ENCODE measurements around the gene COL6A1. TPM values are rescaled to one million over a fixed set of nuclear protein-coding genes. Genes with fewer than 3 reads are reported as not detected.

The COL6A1 gene
- total RNA-seq, 1 donor from 2014 or later: 12.6 TPM

GRCh38 chr21:45934554-45934953, 47.0 kb upstream of the COL6A1 start:
- no peak overlapping the region for H3K4me2 ChIP-seq
- Mint-ChIP-seq H3K9me3 (no peaks in the 10 kb centered on the region), H3K27me3 (ENCODE audit: insufficient read depth, low read depth) (peaks cover 8% of the 10 kb centered on the region), H3K27ac (no peak overlapping the region), H3K4me3 (no peak overlapping the region), H3K4me1 (peaks cover 4% of the 10 kb centered on the region), H3K36me3 (no peaks in the 10 kb centered on the region)
- no peak overlapping the region for H3K27ac ChIP-seq
- H3K9ac ChIP-seq: no peak overlapping the region
- no peaks in the 10 kb centered on the region for H4K20me1 ChIP-seq (ENCODE audit: low read depth)
- no peak overlapping the region for H3K4me3 ChIP-seq
- H3F3A ChIP-seq (ENCODE audit: low read depth): no peaks in the 10 kb centered on the region
- no peaks in the 10 kb centered on the region for H3K9me3 ChIP-seq (ENCODE audit: low read depth)
- H3K4me1 ChIP-seq: no peaks in the 10 kb centered on the region
- no peaks in the 10 kb centered on the region for H3K79me2 ChIP-seq (ENCODE audit: low read depth)
- no peak overlapping the region for H2AFZ ChIP-seq (replicated peaks)
- no peaks in the 10 kb centered on the region for H3K36me3 ChIP-seq
- no peaks in the 10 kb centered on the region for H3K27me3 ChIP-seq
- TF ChIP-seq EZH2phosphoT487 (IDR thresholded peaks at IDR 0.05): no peak
- TF ChIP-seq CTCF (IDR thresholded peaks at IDR 0.05): no peak
- no peak for TF ChIP-seq EZH2 (IDR thresholded peaks at IDR 0.05)
- DNase-seq (ENCODE audit: low spot score): no peak

DNA sequence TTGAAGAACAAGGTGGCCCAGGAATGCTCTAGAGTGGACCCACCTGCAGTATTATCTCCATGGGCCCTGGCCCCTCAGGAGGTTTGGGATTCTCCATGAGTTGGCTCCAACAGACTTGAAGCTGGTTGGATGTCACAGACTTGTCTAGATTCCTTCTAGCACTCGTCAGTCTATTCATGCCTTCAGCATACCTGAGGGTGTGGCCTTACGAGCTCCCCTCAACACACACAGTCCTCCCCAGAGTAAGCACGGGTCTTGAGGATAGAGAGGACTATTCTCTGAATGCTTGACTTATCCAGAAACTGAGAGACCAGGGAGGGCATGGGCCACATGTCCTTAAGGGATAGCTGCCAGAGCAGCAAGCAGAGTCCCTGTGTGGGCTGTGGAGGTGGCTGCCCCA, 45.9 kb upstream of the COL6A1 start:
- no peaks in the 10 kb centered on the region for H3K9me3 ChIP-seq (ENCODE audit: low read depth)
- no peak overlapping the region for H3K27ac ChIP-seq
- no peaks in the 10 kb centered on the region for H3K79me2 ChIP-seq (ENCODE audit: low read depth)
- no peaks in the 10 kb centered on the region for H3K36me3 ChIP-seq
- H4K20me1 ChIP-seq (ENCODE audit: low read depth): no peaks in the 10 kb centered on the region
- Mint-ChIP-seq H3K4me1 (peaks cover 4% of the 10 kb centered on the region), H3K27me3 (ENCODE audit: insufficient read depth, low read depth) (peaks cover 8% of the 10 kb centered on the region), H3K9me3 (no peaks in the 10 kb centered on the region), H3K27ac (no peak overlapping the region), H3K4me3 (no peak overlapping the region), H3K36me3 (no peaks in the 10 kb centered on the region)
- H3K4me1 ChIP-seq: no peaks in the 10 kb centered on the region
- no peak overlapping the region for H3K4me3 ChIP-seq
- H2AFZ ChIP-seq (replicated peaks): no peak overlapping the region
- no peaks in the 10 kb centered on the region for H3K27me3 ChIP-seq
- DNase-seq (ENCODE audit: low spot score): peak; percentile 26
- TF ChIP-seq CTCF (IDR thresholded peaks at IDR 0.05): no peak
- TF ChIP-seq EZH2 (IDR thresholded peaks at IDR 0.05): no peak
- no peak for TF ChIP-seq EZH2phosphoT487 (IDR thresholded peaks at IDR 0.05)
- no peak overlapping the region for H3K4me2 ChIP-seq
- no peak overlapping the region for H3K9ac ChIP-seq
- no peaks in the 10 kb centered on the region for H3F3A ChIP-seq (ENCODE audit: low read depth)

GRCh38 chr21:45937721-45938452, 43.7 kb upstream of the COL6A1 start:
- Histone ChIP-seq H3K4me1 (no peaks in the 10 kb centered on the region), H3K36me3 (no peaks in the 10 kb centered on the region), H3K4me2 (no peak overlapping the region), H3K27me3 (no peaks in the 10 kb centered on the region), H3K9me3 (ENCODE audit: low read depth) (no peaks in the 10 kb centered on the region), H2AFZ (replicated peaks) (no peak overlapping the region), H3K27ac (no peak overlapping the region), H3F3A (ENCODE audit: low read depth) (no peaks in the 10 kb centered on the region), H3K9ac (no peak overlapping the region), H4K20me1 (ENCODE audit: low read depth) (no peaks in the 10 kb centered on the region), H3K79me2 (ENCODE audit: low read depth) (no peaks in the 10 kb centered on the region), H3K4me3 (no peak overlapping the region)
- no peaks in the 10 kb centered on the region for H3K9me3 Mint-ChIP-seq
- no peak overlapping the region for H3K4me3 Mint-ChIP-seq
- peaks cover 5% of the 10 kb centered on the region for H3K27me3 Mint-ChIP-seq (ENCODE audit: insufficient read depth, low read depth)
- H3K36me3 Mint-ChIP-seq: no peaks in the 10 kb centered on the region
- no peak for DNase-seq (ENCODE audit: low spot score)
- H3K27ac Mint-ChIP-seq: no peak overlapping the region
- TF ChIP-seq CTCF (IDR thresholded peaks at IDR 0.05) (no peak), EZH2 (IDR thresholded peaks at IDR 0.05) (no peak), EZH2phosphoT487 (IDR thresholded peaks at IDR 0.05) (no peak)
- H3K4me1 Mint-ChIP-seq: peaks cover 3% of the 10 kb centered on the region

Measured in neural progenitor cell (in vitro differentiated cells).